T-helper 1 cell treated with Interleukin-12 subunit alpha and Interleukin-12 subunit beta and Interleukin-4 antibody, amounts not matched to agents 30 ng/mL and 1 ng/mL, for 36 hours (primary cell): Measurements from ENCODE around the gene ARHGAP45. TPM values are rescaled to one million over a fixed set of nuclear protein-coding genes. Genes with fewer than 3 reads are reported as not detected.
"Not testable (repeated sequence)": the region's sequence is repeated elsewhere in the genome, so short reads cannot be mapped to it uniquely, and the experiment has no call there.

Experiments
- intact Hi-C: fragments of 100-400 bp; cut with micrococcal nuclease; formaldehyde crosslinking; loops from one replicate; pipeline ENCODE4 v1.15.1; 2024
- total RNA-seq: library from RNA; stranded (reverse); gene quantifications from 2 replicates; pipeline ENCODE4 v1.2.3, GENCODE V29; 2022

Gene ARHGAP45
- total RNA-seq, 1 donor from 2014 or later: 471 TPM

DNA sequence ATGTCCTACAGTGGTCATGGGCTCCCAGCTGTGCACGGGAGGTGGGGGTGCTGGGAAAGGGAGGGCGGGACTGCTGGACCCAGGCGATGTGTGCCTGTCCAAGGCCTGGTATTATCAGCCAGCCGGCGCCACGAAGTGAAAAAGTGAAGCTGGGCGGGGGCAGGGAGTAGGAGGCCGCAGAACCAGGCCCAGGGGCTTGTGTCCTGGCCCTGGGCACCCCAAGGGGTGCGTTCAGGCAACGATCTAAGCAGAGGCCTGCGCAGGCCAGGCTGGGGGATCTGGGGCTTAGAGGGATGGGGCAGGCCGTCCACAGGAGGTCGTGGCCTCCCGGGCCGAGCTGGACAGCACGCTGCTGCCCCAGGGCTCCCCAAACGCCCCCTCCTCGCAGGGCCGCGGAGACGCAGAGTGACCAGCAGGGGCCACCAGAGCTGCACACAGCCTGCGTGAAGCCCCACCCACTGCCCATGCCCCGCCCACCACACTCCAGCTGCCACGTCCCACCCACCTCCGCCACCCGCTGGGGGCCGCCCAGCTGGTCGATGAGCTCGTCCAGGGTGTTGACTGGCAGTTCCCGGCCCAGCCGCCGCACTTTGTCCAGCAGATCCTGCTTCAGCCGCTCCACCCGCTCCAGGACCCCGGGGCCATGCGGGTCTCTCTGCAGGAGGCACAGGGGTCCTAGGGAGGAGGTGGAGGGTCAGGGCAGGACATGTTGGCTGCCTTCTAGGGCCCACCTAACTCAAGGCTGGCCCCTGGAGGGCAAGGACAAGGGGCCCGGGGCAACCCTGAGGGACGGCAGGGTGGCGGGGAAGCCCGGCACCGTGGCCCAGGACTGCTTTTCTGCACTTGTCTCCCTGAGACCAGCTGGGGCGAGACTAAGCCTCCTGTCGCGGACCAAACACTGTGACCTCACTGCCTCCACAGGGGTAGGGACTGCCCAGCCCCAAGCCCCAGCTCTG, 46.3 kb downstream of the ARHGAP45 start:
- intact Hi-C loops: loop anchor here (5.0 kb wide), 1 partner anchor 79 kb away; no protein-coding TSS in a partner anchor

DNA sequence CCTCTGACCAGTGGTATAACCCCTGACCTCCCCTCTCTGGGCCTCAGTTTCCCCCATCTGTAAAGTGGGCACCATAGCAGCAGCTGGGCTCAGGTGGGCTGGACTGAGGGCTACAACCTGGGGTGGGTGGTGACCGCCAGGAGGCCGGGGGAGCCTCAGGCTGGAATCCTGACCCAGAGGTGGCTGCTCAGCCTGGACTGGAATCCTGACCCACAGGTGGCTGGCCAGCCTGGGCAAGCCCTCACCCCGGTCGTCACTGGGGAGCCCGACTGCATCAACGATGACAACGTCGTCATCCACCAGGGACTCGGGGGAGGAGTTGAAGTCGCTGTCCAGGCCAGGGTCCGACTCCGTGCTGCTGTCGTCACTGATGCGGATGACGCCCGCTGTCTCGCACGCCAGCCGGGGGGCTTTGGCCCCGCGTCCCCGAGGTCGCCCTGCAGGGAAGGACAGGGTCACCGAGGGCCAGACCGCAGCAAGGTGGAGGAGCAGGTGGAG, 47.1 kb downstream of the ARHGAP45 start:
- intact Hi-C loops: loop anchor here (5.0 kb wide), 1 partner anchor 78 kb away; no protein-coding TSS in a partner anchor

- intact Hi-C loops: loop anchor here (5.0 kb wide), 1 partner anchor 78 kb away; no protein-coding TSS in a partner anchor
Observed at GRCh38 chr19:1114728-1115127, 47.8 kb downstream of the ARHGAP45 start.

- intact Hi-C loops: no loop called here
Observed at GRCh38 chr19:1115646-1116420, 48.9 kb downstream of the ARHGAP45 start.

DNA sequence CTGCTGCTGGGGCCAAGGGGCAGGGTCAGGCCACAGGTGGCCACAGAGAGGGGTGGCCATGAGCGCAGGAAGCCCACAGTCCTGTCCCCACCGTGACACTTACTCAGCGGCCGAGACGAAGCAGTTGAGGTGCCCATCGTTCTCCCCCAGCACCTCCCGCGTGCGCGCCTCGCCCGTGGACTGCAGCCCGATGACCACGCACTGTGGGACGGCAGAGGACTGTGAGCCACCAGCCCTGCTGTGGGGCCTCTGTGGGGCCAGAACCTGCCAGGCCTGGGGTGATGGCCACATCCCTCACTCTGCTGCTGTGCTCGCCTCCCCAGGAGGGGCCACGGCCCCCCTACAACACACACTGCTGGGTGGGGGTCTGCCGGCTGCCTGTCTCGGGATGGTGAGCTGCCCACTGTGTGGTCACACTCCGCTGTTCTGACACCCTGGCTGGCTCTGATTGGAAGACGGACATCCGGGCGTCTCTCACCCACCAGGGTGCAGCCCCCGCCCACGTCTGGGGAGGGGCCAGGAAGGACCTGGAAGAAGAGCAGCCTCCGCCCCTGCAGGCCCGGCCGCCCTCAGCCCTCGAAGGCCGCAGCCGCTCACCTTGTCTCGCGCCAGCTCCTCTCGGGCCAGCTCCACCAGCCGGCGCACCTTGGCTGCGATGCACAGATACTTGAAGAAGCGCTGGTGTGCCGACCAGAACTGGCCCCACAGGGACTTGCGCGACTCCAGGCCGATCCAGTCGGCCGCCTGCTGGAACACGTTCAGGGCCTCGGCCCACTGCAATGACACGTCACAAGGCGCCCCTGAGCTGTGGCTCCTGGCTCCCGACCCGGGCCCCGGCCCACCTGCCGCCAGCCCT, 50.0 kb downstream of the ARHGAP45 start:
- intact Hi-C loops: no loop called here

DNA sequence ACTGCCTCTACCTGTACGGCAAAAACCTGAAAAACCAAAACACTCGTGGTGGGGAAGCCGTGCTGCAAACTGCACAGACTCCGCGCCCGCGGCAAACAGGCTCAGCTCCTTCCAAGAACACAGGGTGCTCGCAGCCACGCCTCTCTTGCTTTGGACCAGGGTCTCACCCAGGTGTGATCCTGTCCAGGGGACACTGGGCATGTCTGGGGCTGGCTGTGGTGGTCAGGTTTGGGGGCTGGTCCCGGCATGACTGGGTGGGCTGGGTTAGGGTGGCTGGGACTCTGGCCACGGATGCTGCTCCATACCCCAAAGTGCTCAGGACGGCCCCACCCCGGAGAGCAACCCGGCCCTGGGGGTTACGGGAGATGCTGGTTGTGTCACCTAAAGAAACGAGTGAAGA, 50.7 kb downstream of the ARHGAP45 start:
- intact Hi-C loops: no loop called here

- intact Hi-C loops: no loop called here
Observed at GRCh38 chr19:1118999-1119398, 52.0 kb downstream of the ARHGAP45 start.

- intact Hi-C loops: no loop called here
Observed at GRCh38 chr19:1119475-1120217, 52.7 kb downstream of the ARHGAP45 start.

DNA sequence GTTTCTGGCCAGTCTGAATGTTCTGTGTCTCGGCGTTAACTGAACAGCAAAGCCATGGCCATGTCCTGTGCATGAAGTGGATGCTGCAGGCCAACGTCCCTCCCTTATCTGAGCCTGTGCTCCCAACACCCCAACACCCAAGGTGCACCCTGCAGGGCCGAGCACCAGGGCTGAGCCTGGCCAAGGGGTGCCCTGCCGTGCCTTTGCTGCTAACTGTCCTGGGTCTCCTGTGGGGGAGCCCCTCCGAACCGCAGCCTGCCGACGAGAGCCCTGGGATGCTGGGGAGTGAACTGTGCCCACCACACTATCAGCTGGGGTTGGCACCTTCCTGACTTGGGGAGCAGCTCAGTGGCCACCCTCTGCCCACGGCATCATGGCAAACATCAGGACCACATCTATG, 54.4 kb downstream of the ARHGAP45 start:
- intact Hi-C loops: no loop called here

DNA sequence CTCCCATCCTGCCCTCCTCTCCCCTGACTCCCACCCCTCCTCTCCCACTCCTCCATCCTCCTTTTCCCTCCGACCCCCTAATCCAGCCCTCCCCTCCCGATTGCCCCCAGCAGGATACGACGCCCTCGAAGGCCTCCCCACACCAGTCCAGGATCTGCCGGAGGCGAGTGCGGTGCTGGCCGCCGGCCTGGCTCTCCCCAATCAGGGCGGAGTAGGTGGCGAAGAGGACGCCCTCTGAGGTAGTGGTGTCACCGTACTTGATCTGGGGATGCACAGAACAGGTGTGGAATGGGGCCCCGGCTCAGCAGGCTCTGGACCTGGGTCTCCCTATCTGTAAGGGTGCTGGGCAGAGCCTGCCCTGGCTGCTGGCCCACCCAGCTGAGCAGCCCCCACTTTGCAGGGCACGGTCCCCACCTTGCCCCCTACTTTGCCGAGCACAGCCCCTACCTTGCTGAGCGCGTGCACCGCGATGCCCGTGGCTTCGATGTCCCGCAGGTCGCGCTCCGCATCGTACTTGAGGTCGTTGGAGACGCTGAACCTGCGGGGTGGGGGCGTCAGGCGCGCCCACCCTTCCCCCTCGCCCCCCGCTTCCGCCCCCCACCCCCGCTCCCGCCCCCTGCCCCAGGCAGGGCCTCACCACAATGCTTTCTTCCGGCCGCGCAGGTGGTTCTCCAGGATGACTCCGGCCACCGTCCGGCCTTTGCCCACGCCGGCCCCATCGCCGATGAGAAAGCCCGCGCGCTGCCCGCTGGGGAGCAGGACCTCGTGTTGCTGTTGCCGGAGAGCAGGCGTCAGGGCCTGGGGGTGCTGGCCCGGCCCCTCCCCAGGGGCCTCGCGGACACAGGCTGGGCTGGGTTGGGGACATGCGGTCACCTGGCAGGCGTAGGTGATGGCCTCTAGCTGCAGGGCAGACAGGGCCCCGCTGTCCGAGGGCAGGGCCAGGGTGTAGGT, 55.3 kb downstream of the ARHGAP45 start:
- intact Hi-C loops: no loop called here

DNA sequence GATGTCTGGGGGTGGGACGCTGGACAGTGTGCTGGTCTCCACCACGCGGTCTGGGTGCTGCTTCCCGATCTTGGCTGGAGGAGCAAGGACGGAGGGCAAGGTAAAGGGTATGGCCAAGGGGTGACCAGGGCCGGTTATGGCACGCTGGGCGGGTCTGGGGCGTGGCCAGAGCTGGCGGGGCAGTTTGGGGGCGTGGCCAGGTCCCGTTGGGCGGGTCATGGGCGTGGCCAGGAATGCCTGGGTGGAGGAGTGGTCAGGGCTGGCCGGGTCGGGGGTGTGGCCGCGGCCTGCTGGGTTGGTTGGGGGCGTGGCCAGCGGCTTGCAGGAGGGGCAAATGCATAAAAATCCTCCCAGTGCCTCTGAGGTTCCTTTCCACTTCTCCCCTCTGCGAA, 56.0 kb downstream of the ARHGAP45 start:
- intact Hi-C loops: no loop called here

GRCh38 chr19:1123381-1123780, 56.4 kb downstream of the ARHGAP45 start:
- intact Hi-C loops: no loop called here

DNA sequence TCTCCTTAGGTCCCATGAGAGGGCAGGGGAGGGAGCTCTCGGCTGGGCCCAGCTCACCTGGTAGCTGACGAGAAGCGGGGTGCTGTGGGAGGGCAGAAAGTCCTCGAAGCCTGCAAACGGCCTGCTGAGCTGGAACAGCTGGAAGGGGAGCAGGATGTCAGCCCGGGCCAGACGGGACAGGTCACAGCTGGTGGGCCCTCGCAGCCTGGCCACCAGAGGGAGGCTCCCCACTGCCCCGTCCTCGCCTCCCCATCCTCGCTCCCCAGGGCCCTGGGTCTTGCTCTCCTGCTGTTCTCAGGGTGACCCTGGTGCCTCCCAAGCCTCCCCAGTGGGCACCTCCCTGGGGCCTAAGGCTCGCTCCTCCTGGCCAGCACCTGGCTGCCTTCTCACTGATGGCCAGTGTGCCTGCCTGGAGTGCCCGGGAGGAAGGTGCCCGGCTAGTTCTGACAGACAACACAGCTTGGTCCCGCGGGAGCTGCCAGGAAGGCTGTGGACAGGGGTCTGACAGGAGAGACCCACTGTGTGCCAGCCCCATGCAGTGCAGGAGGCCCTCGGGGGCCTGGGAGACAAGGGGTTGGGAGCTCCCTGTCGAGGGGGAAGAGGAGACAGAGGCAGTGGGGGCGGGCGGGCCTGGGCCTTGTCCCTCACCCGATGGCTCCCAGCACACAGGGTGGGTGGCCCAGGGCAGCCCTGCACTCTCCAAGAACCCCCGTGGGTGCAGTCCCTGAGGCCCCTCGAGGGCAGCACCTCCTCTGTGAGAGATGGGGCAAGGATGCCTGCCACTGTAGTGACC, 57.1 kb downstream of the ARHGAP45 start:
- intact Hi-C loops: no loop called here

DNA sequence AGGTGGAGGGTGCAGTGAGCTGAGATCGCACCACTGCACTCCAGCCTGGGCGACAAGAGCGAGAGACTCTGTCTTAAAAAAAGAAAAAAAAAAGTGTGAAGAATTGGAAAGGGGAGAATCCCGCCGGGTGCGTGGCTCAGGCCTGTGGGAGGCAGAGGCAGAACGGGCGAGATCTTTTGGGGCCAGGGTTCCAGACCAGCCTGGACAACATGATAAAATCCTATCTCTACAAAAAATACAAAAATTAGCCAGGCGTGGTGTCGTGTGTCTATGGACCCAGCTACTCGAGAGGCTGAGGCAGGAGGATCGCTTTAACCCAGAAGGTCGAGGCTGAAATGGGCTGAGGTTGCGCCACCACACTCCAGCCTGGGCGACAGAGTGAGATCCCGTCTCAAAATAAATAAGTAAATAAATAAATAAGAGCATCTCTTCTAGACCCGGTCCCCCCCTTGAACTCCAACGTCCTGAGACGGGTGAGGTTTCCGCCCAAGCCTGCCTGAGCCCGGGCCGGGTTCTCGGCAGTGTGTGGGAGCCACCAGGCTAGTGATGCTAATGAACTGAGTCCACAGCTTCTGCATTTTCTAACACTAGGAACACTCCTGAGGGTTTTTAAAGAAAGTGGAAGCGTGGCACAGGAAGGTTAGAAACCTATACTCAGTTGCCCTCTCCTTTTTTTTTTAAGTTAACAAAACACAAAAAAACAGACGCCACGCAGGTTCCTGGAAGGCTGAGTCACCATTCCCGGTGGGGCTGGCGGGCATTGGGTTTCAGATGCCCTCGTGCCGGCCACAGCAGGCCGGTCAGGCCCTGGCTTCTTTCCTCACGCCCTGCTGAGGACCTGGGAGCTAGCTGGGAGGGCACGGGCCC, 58.9 kb downstream of the ARHGAP45 start:
- intact Hi-C loops: no loop called here

GRCh38 chr19:1126984-1127760, 60.2 kb downstream of the ARHGAP45 start:
- intact Hi-C loops: no loop called here

DNA sequence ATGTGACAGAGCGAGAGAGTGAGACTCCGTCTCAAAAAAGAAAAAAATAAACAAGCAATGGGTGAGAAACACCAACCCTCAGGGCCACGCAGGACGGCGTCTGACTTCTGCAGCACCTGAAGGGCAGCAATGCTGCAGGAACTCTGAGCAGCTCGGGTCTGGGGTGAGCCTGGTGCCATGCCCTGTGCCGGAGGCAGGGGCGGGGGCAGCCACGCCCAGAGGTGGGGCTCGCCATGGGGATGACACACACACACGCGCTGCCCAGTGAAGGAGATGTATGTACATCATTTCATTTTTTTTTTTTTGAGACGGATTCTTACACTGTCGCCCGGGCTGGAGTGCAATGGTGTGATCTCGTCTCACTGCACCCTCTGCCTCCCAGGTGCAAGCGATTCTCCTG, 61.1 kb downstream of the ARHGAP45 start:
- intact Hi-C loops: no loop called here

DNA sequence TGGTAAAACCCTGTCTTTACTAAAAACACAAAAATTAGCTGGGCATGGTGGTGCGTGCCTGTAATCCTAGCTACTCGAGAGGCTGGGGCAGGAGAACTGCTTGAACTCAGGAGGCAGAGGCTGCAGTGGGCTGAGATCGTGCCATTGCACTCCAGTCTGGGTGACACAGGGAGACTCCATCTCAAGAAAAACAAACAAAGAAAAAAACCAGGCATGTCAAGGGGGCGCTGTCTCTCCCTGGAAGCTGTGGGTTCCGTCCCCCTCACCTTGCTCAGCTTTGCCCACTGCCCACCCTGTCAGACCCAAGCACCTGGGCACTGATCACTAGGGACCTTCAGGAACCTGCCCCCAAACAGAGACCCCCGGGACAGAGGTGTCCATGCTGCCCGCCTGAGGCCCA, 62.1 kb downstream of the ARHGAP45 start:
- intact Hi-C loops: not testable (repeated sequence)
